GM12878 (cell line): ENCODE data around the gene YBX1.

Experiments used
- CREB1 ChIP-seq: IDR thresholded peaks from 2 replicates; pipeline ENCODE4 v1.6.1; 2012; ENCODE audit warnings: low read depth, mild to moderate bottlenecking, inconsistent platforms
- LARP7 ChIP-seq: fragments of 450-650 bp; IDR thresholded peaks from 2 replicates; pipeline ENCODE4 v1.6.1; 2017; ENCODE audit warnings: mild to moderate bottlenecking
- MEF2A ChIP-seq: IDR thresholded peaks from 2 replicates; pipeline ENCODE4 v1.6.1; 2011; ENCODE audit warnings: low read depth, mild to moderate bottlenecking, low read length, moderate library complexity; ENCODE audit not compliant: insufficient read depth
- NR2C2 ChIP-seq: IDR thresholded peaks from 2 replicates; pipeline ENCODE4 v1.6.1; 2011; ENCODE audit warnings: borderline replicate concordance, low read depth; ENCODE audit not compliant: control insufficient read depth, insufficient read length
- POLR2A ChIP-seq: IDR thresholded peaks from 2 replicates; pipeline ENCODE4 v1.6.1; 2011; ENCODE audit warnings: low read depth, mild to moderate bottlenecking, low read length
- RCOR1 ChIP-seq: conservative IDR thresholded peaks from 2 replicates; pipeline ENCODE4 v1.6.1; 2012; ENCODE audit warnings: low read depth, low read length, improper control_type of control experiment
- USF2 ChIP-seq: IDR thresholded peaks from 2 replicates; pipeline ENCODE4 v1.6.1; 2011; ENCODE audit warnings: low read depth, low read length, improper control_type of control experiment, borderline replicate concordance
- YY1 ChIP-seq: IDR thresholded peaks from 2 replicates; pipeline ENCODE4 v1.6.1; 2011; ENCODE audit warnings: low read depth, mild to moderate bottlenecking, low read length
- TF ChIP-seq, protein P1 (sequence below): fragments of 450-650 bp; IDR thresholded peaks from 2 replicates; pipeline ENCODE4 v1.6.1; 2016; ENCODE audit warnings: mild to moderate bottlenecking
- TF ChIP-seq, protein P2 (sequence below), 3 experiments: IDR thresholded peaks in 2 of 3; conservative IDR thresholded peaks in 1 of 3; 2 replicates each; pipeline ENCODE4 v1.5.1; 2011; ENCODE audit warnings: low read depth in 3 of 3, low read length in 3 of 3, mild to moderate bottlenecking in 3 of 3, control low read depth in 2 of 3, moderate library complexity in 2 of 3, inconsistent platforms in 1 of 3, mixed read lengths in 1 of 3; ENCODE audit not compliant: control insufficient read depth in 2 of 3, insufficient read depth in 1 of 3; ENCODE audit errors: extremely low read depth in 1 of 3
- TF ChIP-seq, protein P3 (sequence below): IDR thresholded peaks from 2 replicates; pipeline ENCODE4 v1.6.1; 2012; ENCODE audit warnings: low read depth, low read length, improper control_type of control experiment

DNA sequence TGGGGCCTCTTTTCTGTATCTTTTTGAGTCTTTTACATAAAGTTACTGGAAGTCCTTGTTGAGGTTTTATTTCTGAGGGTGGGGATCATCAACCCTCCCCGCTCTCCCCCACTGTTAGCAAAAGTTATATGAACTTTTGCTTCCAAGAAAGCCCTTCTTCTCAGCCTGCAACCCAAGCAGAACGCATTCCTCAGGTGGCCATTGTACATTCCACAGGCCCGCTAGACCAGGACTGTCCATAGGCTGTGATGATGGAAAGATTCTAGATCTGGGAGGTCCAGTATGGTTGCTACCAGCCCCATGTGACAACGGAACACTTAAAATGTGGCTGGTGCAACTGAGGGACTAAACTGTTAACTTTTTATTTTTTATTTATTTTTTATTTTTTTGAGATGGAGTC, 11.8 kb upstream of the YBX1 start:
- TF ChIP-seq, protein P1, sequence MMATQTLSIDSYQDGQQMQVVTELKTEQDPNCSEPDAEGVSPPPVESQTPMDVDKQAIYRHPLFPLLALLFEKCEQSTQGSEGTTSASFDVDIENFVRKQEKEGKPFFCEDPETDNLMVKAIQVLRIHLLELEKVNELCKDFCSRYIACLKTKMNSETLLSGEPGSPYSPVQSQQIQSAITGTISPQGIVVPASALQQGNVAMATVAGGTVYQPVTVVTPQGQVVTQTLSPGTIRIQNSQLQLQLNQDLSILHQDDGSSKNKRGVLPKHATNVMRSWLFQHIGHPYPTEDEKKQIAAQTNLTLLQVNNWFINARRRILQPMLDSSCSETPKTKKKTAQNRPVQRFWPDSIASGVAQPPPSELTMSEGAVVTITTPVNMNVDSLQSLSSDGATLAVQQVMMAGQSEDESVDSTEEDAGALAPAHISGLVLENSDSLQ: no peak
- no peak for TF ChIP-seq MEF2A
- TF ChIP-seq, protein P2, sequence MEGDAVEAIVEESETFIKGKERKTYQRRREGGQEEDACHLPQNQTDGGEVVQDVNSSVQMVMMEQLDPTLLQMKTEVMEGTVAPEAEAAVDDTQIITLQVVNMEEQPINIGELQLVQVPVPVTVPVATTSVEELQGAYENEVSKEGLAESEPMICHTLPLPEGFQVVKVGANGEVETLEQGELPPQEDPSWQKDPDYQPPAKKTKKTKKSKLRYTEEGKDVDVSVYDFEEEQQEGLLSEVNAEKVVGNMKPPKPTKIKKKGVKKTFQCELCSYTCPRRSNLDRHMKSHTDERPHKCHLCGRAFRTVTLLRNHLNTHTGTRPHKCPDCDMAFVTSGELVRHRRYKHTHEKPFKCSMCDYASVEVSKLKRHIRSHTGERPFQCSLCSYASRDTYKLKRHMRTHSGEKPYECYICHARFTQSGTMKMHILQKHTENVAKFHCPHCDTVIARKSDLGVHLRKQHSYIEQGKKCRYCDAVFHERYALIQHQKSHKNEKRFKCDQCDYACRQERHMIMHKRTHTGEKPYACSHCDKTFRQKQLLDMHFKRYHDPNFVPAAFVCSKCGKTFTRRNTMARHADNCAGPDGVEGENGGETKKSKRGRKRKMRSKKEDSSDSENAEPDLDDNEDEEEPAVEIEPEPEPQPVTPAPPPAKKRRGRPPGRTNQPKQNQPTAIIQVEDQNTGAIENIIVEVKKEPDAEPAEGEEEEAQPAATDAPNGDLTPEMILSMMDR (IDR thresholded peaks at IDR 0.05 in 2 of 3, conservative IDR thresholded peaks at IDR 0.05 in 1 of 3; ENCODE audit: control insufficient read depth in 2 of 3, extremely low read depth in 1 of 3, insufficient read depth in 1 of 3, low read depth in 3 of 3, low read length in 3 of 3): no peak
- TF ChIP-seq YY1: no peak
- TF ChIP-seq, protein P3, sequence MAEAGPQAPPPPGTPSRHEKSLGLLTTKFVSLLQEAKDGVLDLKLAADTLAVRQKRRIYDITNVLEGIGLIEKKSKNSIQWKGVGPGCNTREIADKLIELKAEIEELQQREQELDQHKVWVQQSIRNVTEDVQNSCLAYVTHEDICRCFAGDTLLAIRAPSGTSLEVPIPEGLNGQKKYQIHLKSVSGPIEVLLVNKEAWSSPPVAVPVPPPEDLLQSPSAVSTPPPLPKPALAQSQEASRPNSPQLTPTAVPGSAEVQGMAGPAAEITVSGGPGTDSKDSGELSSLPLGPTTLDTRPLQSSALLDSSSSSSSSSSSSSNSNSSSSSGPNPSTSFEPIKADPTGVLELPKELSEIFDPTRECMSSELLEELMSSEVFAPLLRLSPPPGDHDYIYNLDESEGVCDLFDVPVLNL: no peak
- no peak for TF ChIP-seq NR2C2
- no peak for TF ChIP-seq USF2
- no peak for TF ChIP-seq RCOR1
- TF ChIP-seq CREB1: no peak
- TF ChIP-seq POLR2A: no peak
- no peak for TF ChIP-seq LARP7
